IMR-90 (cell line): Measurements from ENCODE around the gene SCAF4. TPM values are rescaled to one million over a fixed set of nuclear protein-coding genes. Genes with fewer than 3 reads are reported as not detected.

Experiments used
- ATAC-seq: fragments of 200-7000 bp; cut with Tn5 transposase; 2 replicates; pipeline ENCODE4 v1.9.1; 2020; ENCODE audit warnings: low read depth, mild to moderate bottlenecking, moderate library complexity
- BruUV-seq: library from RNA; stranded (reverse); fragments of 400-500 nt; replicated peaks from 2 replicates; lab custom pipeline; 2021; lab: Mats Ljungman, UMichigan
- CTCF ChIA-PET: fragments of 300-600 bp; formaldehyde crosslinking; extraction: SDS; loops from one replicate; lab custom pipeline; 2021; ENCODE audit warnings: antibody characterized with exemption; lab: Yijun Ruan, JAX
- POLR2A ChIA-PET: fragments of 300-600 bp; sonication (Branson Sonifier 250); formaldehyde crosslinking; loops from one replicate; lab custom pipeline; 2022; ENCODE audit warnings: antibody characterized with exemption; ENCODE audit not compliant: unreplicated experiment; lab: Charles Lee
- DNase-seq: peaks from one replicate; pipeline ENCODE4 v3.0.0; 2013
- H2AFZ ChIP-seq: replicated peaks from 2 replicates; pipeline ENCODE3; 2013; ENCODE audit warnings: low read length, mild to moderate bottlenecking; ENCODE audit not compliant: poor library complexity
- H2AK5ac ChIP-seq: 2 replicates; pipeline ENCODE4 v1.6.1; 2013; ENCODE audit warnings: low read depth, low read length, inconsistent platforms
- H2AK9ac ChIP-seq: replicated peaks from 2 replicates; pipeline ENCODE3; 2013; ENCODE audit warnings: mild to moderate bottlenecking, low read depth, low read length, moderate library complexity; ENCODE audit not compliant: poor library complexity
- H2BK120ac ChIP-seq: 2 replicates; pipeline ENCODE4 v1.6.1; 2013; ENCODE audit warnings: low read depth, low read length, inconsistent platforms
- H2BK15ac ChIP-seq: 3 replicates; pipeline ENCODE4 v1.6.1; 2013; ENCODE audit warnings: low read depth, low read length, inconsistent platforms
- H2BK20ac ChIP-seq: 2 replicates; pipeline ENCODE4 v1.6.1; 2013; ENCODE audit warnings: low read depth, mild to moderate bottlenecking, inconsistent platforms, low read length, moderate library complexity
- H2BK5ac ChIP-seq: 2 replicates; pipeline ENCODE4 v1.6.1; 2013; ENCODE audit warnings: mild to moderate bottlenecking, low read depth, low read length, inconsistent platforms; ENCODE audit not compliant: poor library complexity, severe bottlenecking
- H3K14ac ChIP-seq: replicated peaks from 2 replicates; pipeline ENCODE4 v1.6.1; 2013; ENCODE audit warnings: low read depth, low read length, inconsistent platforms
- H3K18ac ChIP-seq: 2 replicates; pipeline ENCODE4 v1.6.1; 2013; ENCODE audit warnings: low read depth, low read length, control low read depth
- H3K23ac ChIP-seq: 2 replicates; pipeline ENCODE4 v1.6.1; 2013; ENCODE audit warnings: low read depth, low read length, inconsistent platforms
- H3K27ac ChIP-seq: 2 replicates; pipeline ENCODE4 v1.5.1; 2013; ENCODE audit warnings: mild to moderate bottlenecking, control low read depth, low read length; ENCODE audit not compliant: insufficient read depth
- H3K27me3 ChIP-seq: 2 replicates; pipeline ENCODE4 v1.6.1; 2013; ENCODE audit warnings: low read length; ENCODE audit not compliant: control insufficient read depth, insufficient read depth
- H3K36me3 ChIP-seq: 2 replicates; pipeline ENCODE4 v1.6.1; 2013; ENCODE audit warnings: low read length, mixed read lengths; ENCODE audit not compliant: control insufficient read depth, insufficient read depth
- H3K4ac ChIP-seq: 2 replicates; pipeline ENCODE4 v1.6.1; 2013; ENCODE audit warnings: low read depth, low read length, inconsistent platforms
- H3K4me1 ChIP-seq: 2 replicates; pipeline ENCODE4 v1.6.1; 2013; ENCODE audit warnings: low read length, mixed read lengths; ENCODE audit not compliant: control insufficient read depth, insufficient read depth
- H3K4me2 ChIP-seq: 2 replicates; pipeline ENCODE4 v1.6.1; 2013; ENCODE audit warnings: low read depth, mild to moderate bottlenecking, control low read depth, low read length, moderate library complexity
- H3K4me3 ChIP-seq: 2 replicates; pipeline ENCODE4 v1.5.1; 2013; ENCODE audit warnings: low read depth, mild to moderate bottlenecking, control low read depth, low read length, moderate library complexity; ENCODE audit not compliant: insufficient read depth
- H3K56ac ChIP-seq: 2 replicates; pipeline ENCODE4 v1.6.1; 2013; ENCODE audit warnings: low read length, inconsistent platforms; ENCODE audit not compliant: insufficient read depth; ENCODE audit errors: extremely low read depth
- H3K79me1 ChIP-seq, 2 experiments: 2 replicates each; pipeline ENCODE4 v1.6.1; 2013; ENCODE audit warnings: low read length in 2 of 2, inconsistent platforms in 1 of 2, low read depth in 1 of 2
- H3K9ac ChIP-seq: 2 replicates; pipeline ENCODE4 v1.6.1; 2013; ENCODE audit warnings: low read depth, low read length, control low read depth
- H3K9me1 ChIP-seq: 2 replicates; pipeline ENCODE4 v1.6.1; 2013; ENCODE audit warnings: low read length, inconsistent platforms; ENCODE audit not compliant: insufficient read depth
- H3K9me3 ChIP-seq: 2 replicates; pipeline ENCODE4 v1.6.1; 2013; ENCODE audit warnings: low read length; ENCODE audit not compliant: control insufficient read depth, insufficient read depth
- H4K20me1 ChIP-seq: 2 replicates; pipeline ENCODE4 v1.6.1; 2013; ENCODE audit warnings: low read length, inconsistent platforms; ENCODE audit not compliant: insufficient read depth
- H4K5ac ChIP-seq: 2 replicates; pipeline ENCODE4 v1.6.1; 2013; ENCODE audit warnings: mild to moderate bottlenecking, low read depth, low read length, control low read depth
- H4K8ac ChIP-seq, 2 experiments: 2 replicates each; pipeline ENCODE4 v1.6.1; 2013; ENCODE audit warnings: low read depth in 2 of 2, low read length in 2 of 2, control low read depth in 1 of 2, inconsistent platforms in 1 of 2
- H4K91ac ChIP-seq: 2 replicates; pipeline ENCODE4 v1.6.1; 2013; ENCODE audit warnings: low read depth, low read length, inconsistent platforms; ENCODE audit not compliant: insufficient read depth
- FOS ChIP-seq: fragments of 150-350 bp; IDR thresholded peaks from 2 replicates; pipeline ENCODE4 v1.6.1; 2016; ENCODE audit warnings: low read depth, low read length
- MAZ ChIP-seq: IDR thresholded peaks from 2 replicates; pipeline ENCODE4 v1.6.1; 2012; ENCODE audit warnings: low read depth, mild to moderate bottlenecking, low read length, improper control_type of control experiment, moderate library complexity, borderline replicate concordance
- NFE2L2 ChIP-seq: fragments of 150-350 bp; IDR thresholded peaks from 2 replicates; pipeline ENCODE4 v1.6.1; 2016; ENCODE audit warnings: low read depth, mild to moderate bottlenecking, low read length
- POLR2A ChIP-seq: IDR thresholded peaks from 2 replicates; pipeline ENCODE4 v1.6.1; 2012; ENCODE audit warnings: mild to moderate bottlenecking, low read depth, low read length
- RAD21 ChIP-seq: IDR thresholded peaks from 2 replicates; pipeline ENCODE4 v1.6.1; 2012; ENCODE audit warnings: low read length, improper control_type of control experiment
- RCOR1 ChIP-seq: IDR thresholded peaks from 2 replicates; pipeline ENCODE4 v1.6.1; 2012; ENCODE audit warnings: mild to moderate bottlenecking, low read length, improper control_type of control experiment; ENCODE audit not compliant: insufficient replicate concordance
- RFX5 ChIP-seq: IDR thresholded peaks from 2 replicates; pipeline ENCODE4 v1.8.0; 2012; ENCODE audit warnings: low read depth, mild to moderate bottlenecking, low read length, moderate library complexity
- WGBS, 2 experiments: methylation state at CpG; one replicate each; pipeline versions ENCODE4 v1.1.5 to v1.1.7; 2013; ENCODE audit warnings: missing lambda C conversion rate in 2 of 2; ENCODE audit not compliant: insufficient read length in 1 of 2; ENCODE audit errors: extremely low coverage in 2 of 2; 5-methylcytosine and 5-hydroxymethylcytosine counted together
- dilution Hi-C: fragments of 300-500 bp; cut with HindIII; formaldehyde crosslinking; loops from one replicate; pipeline ENCODE4 v1.14.3; 2018; ENCODE audit warnings: low sequenced_read_pairs; ENCODE audit not compliant: unreplicated experiment
- in situ Hi-C: fragments of 300-500 bp; cut with MboI; formaldehyde crosslinking; loops from 3 replicates; pipeline ENCODE4 v1.14.3; 2019; ENCODE audit warnings: low sequenced_read_pairs, inconsistent platforms, mixed read lengths
- intact Hi-C: fragments of 100-400 bp; cut with micrococcal nuclease; formaldehyde crosslinking; loops from 2 replicates; pipeline ENCODE4 v1.10.0; 2022
- polyA plus RNA-seq, 3 experiments: library from polyadenylated mRNA; depleted of rRNA; stranded (reverse); fragments of >200 nt; gene quantifications; 2 replicates each; pipeline ENCODE4 v1.2.3, GENCODE V29; 2012; ENCODE audit warnings: low replicate concordance in 1 of 3
- total RNA-seq: library from RNA; depleted of rRNA; stranded (reverse); fragments of >200 nt; gene quantifications from 2 replicates; pipeline ENCODE4 v1.2.3, GENCODE V29; 2012
- TF ChIP-seq, protein P1 (sequence below): fragments of 150-350 bp; IDR thresholded peaks from 2 replicates; pipeline ENCODE4 v1.6.1; 2016; ENCODE audit warnings: low read depth, mild to moderate bottlenecking, low read length, moderate library complexity, borderline replicate concordance

Gene SCAF4
- total and polyA plus RNA-seq, 2 of the 4 experiments (the other 2 are of a cell fraction) = 2.7 to 12.1 TPM

DNA sequence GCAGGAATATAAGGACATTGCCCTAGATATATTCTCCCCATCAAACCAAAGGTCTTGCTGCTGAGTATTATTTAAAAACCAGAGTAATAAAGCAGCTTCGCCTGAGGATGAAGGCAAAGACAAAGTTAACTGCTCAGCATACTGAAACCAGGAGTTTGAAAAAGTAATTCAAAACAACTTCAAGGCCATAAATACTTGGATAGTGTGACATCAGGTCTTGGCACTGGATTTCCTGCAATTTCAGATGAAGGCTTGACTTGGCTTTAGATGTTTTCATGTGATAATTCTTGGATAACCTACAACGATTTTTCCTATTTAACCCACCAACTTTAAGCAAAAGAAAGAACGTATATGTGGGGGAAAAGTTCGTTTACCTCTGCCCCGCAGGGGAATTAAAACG lies 61.8 kb downstream of the SCAF4 start:
- dilution Hi-C loops = no loop called here
- in situ Hi-C loops = no loop called here
- no peak for DNase-seq
- Histone ChIP-seq H4K91ac (no peak overlapping the region), H3K4me1 (peaks cover 2% of the 10 kb centered on the region), H3K9me1 (peaks cover 7% of the 10 kb centered on the region), H3K79me1 (peaks cover 10 to 33% of the 10 kb centered on the region in 2 experiments), H3K27me3 (no peaks in the 10 kb centered on the region), H3K9ac (no peak overlapping the region), H4K20me1 (peaks cover 13% of the 10 kb centered on the region), H4K5ac (no peak overlapping the region), H2AK9ac (no peak overlapping the region), H2BK15ac (no peak overlapping the region), H3K4me2 (no peak overlapping the region), H3K27ac (no peak overlapping the region), H2BK5ac (no peak overlapping the region), H2BK120ac (no peak overlapping the region), H3K4ac (no peak overlapping the region), H2BK20ac (no peak overlapping the region), H2AK5ac (no peak overlapping the region), H3K9me3 (no peaks in the 10 kb centered on the region), H2AFZ (no peak overlapping the region), H3K36me3 (peaks cover 22% of the 10 kb centered on the region), H3K23ac (no peak overlapping the region), H3K4me3 (no peak overlapping the region), H3K14ac (no peak overlapping the region), H3K56ac (no peak overlapping the region), H3K18ac (no peak overlapping the region), H4K8ac (no peak overlapping the region)
- no peak for ATAC-seq
- TF ChIP-seq NFE2L2 = no peak
- no peak for TF ChIP-seq RCOR1
- TF ChIP-seq MAZ = no peak
- no peak for TF ChIP-seq POLR2A
- TF ChIP-seq FOS = no peak
- no peak for TF ChIP-seq RAD21
- TF ChIP-seq, protein P1, sequence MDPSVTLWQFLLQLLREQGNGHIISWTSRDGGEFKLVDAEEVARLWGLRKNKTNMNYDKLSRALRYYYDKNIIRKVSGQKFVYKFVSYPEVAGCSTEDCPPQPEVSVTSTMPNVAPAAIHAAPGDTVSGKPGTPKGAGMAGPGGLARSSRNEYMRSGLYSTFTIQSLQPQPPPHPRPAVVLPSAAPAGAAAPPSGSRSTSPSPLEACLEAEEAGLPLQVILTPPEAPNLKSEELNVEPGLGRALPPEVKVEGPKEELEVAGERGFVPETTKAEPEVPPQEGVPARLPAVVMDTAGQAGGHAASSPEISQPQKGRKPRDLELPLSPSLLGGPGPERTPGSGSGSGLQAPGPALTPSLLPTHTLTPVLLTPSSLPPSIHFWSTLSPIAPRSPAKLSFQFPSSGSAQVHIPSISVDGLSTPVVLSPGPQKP = no peak
- TF ChIP-seq RFX5 = no peak
- intact Hi-C loops = no loop called here
- BruUV-seq = no TSS peak
- POLR2A ChIA-PET = interaction anchor here (0.6 kb wide), 1 partner anchor 14 kb away, joined by 3 read pairs; no protein-coding TSS in a partner anchor
- WGBS, 2 experiments = no CpG with 5 or more reads among the region's 6 CpGs
- CTCF ChIA-PET = no interaction called here
